Measurements from ENCODE around the gene TMEM106B. TPM values are rescaled to one million over a fixed set of nuclear protein-coding genes. Genes with fewer than 3 reads are reported as not detected.

TMEM106B gene
- total RNA-seq, 6 experiments from 2014 or later = 26.9 to 64.5 (median 31.7) TPM

GRCh38 chr7:12257582-12257981 is 46.5 kb downstream of the TMEM106B start:
- DNase-seq (no peak), ATAC-seq (peak; percentile 98 to 100 (median 98))
- WGBS (ENCODE audit: insufficient coverage, low coverage, low lambda C conversion rate, missing lambda C conversion rate) = 8% methylated on average over 2 of the region's 2 CpGs
- Histone ChIP-seq H3K36me3 (no peaks in the 10 kb centered on the region), H3K27me3 (no peaks in the 10 kb centered on the region), H3K4me1 (no peaks in the 10 kb centered on the region), H3K9me3 (no peaks in the 10 kb centered on the region), H3K4me3 (peak overlapping the region in 2 of 3 donors; percentile 1 to 31), H3K27ac (peak overlapping the region; percentile 25 to 34 (median 26))
- TF ChIP-seq POLR2A (IDR thresholded peaks at IDR 0.05) = no peak
- TF ChIP-seq, protein P1, sequence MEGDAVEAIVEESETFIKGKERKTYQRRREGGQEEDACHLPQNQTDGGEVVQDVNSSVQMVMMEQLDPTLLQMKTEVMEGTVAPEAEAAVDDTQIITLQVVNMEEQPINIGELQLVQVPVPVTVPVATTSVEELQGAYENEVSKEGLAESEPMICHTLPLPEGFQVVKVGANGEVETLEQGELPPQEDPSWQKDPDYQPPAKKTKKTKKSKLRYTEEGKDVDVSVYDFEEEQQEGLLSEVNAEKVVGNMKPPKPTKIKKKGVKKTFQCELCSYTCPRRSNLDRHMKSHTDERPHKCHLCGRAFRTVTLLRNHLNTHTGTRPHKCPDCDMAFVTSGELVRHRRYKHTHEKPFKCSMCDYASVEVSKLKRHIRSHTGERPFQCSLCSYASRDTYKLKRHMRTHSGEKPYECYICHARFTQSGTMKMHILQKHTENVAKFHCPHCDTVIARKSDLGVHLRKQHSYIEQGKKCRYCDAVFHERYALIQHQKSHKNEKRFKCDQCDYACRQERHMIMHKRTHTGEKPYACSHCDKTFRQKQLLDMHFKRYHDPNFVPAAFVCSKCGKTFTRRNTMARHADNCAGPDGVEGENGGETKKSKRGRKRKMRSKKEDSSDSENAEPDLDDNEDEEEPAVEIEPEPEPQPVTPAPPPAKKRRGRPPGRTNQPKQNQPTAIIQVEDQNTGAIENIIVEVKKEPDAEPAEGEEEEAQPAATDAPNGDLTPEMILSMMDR (IDR thresholded peaks at IDR 0.05) = no peak
- intact Hi-C loops (cut with DNase I) = no loop called here

DNA sequence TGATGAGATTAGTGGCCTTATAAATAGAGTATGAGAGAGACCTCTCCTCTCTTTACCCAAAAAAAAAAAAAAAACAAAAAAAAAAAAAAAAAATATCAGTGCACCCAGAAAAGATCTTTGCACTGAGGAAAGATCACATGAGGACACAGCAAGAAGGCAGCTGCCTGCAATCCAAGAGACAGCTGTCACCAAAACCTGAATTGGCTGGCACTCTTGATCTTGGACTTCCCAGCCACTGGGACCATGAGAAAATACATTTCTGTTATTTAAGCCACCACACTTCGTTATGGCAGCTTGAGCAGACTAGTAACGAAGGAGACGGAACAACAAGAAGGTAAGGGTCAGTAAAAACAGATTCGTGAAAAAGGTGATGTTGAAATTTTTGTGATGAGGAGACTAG is 47.0 kb downstream of the TMEM106B start:
- H3K36me3 ChIP-seq = no peaks in the 10 kb centered on the region
- H3K9me3 ChIP-seq = no peaks in the 10 kb centered on the region
- H3K4me1 ChIP-seq = no peaks in the 10 kb centered on the region
- peak overlapping the region in 2 of 3 donors; percentile 1 to 31 for H3K4me3 ChIP-seq
- ATAC-seq (peak in 2 of 4 donors; percentile 21 to 23), DNase-seq (no peak)
- WGBS (ENCODE audit: insufficient coverage, low coverage, low lambda C conversion rate, missing lambda C conversion rate) = 83% methylated on average over 4 of the region's 4 CpGs
- peak overlapping the region in 2 of 3 donors; percentile 25 to 34 for H3K27ac ChIP-seq
- intact Hi-C loops (cut with DNase I) = no loop called here
- H3K27me3 ChIP-seq = no peaks in the 10 kb centered on the region
- TF ChIP-seq POLR2A (IDR thresholded peaks at IDR 0.05) = no peak
- TF ChIP-seq, protein P1 (IDR thresholded peaks at IDR 0.05) = no peak

DNA sequence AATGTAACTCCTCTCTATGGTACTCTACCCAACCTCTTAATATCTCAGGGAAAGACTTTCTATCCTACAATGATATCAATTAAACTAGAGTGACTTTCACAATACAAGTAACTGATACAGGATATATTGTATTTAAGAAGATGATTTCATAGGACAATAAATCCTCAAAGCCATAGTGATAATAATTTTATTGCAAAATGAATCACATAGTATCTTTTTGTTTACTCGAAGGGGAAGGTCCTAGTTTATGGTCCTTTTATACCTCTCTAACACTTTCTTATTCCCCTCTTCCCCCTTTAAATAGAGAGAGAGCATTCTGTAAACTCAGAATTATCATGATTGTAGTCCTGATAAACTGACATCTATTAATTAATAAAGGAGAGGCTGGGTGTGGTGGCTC is 56.4 kb downstream of the TMEM106B start:
- no peaks in the 10 kb centered on the region for H3K36me3 ChIP-seq
- no peaks in the 10 kb centered on the region for H3K4me1 ChIP-seq
- 73% methylated on average over 1 of the region's 1 CpG for WGBS (ENCODE audit: insufficient coverage, low coverage, low lambda C conversion rate, missing lambda C conversion rate)
- no peak overlapping the region for H3K27ac ChIP-seq
- no peak overlapping the region for H3K4me3 ChIP-seq
- no peaks in the 10 kb centered on the region for H3K27me3 ChIP-seq
- H3K9me3 ChIP-seq = no peaks in the 10 kb centered on the region
- intact Hi-C loops (cut with DNase I) = no loop called here
- ATAC-seq (no peak), DNase-seq (no peak)
- TF ChIP-seq, protein P1 (IDR thresholded peaks at IDR 0.05) = no peak
- no peak for TF ChIP-seq POLR2A (IDR thresholded peaks at IDR 0.05)

DNA sequence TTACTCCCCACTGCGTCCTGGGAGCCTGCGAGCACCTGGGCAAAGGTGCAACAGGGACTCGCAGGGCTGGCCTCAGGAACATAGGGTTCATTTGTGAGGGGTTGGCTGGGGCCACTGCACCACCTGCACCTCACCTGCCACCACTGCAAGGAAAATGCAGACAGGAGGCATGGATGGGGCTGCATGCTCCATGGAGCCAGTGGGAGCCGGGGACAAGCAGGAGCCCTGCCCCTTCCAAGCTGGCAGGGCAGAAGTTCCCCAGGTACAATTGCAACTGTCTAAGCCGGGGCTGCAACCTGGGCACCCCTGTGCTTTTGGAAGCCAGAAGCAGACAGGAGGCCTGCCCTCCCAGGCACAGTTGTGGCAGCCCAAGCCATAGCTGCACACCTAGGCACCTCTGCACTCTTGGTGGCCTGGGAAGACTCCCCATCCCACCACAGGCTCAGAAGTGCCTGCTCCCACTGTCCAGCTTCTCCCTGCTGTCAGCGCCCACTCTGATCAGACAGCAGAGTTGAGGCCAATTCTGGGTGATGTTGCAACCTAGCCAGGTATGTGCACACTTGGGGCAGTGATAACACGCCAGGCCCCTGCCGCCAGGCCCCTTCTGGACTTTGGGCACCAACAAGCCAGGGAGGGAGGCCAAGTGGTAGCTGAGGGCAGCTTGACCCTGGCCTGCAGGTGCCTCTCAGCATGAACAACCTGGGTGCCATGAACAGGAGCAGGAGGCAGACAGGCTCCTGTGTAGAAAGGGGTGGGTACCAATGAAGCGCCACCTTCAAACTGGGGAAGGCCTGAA is 58.2 kb downstream of the TMEM106B start:
- Histone ChIP-seq H3K36me3 (no peaks in the 10 kb centered on the region), H3K4me1 (no peaks in the 10 kb centered on the region), H3K27me3 (no peaks in the 10 kb centered on the region), H3K27ac (no peak overlapping the region), H3K4me3 (no peak overlapping the region), H3K9me3 (no peaks in the 10 kb centered on the region)
- DNase-seq (peak; percentile 45 to 78 (median 69)), ATAC-seq (peak; percentile 76 to 97 (median 84))
- 40% methylated on average over 1 of the region's 9 CpGs for WGBS (ENCODE audit: insufficient coverage, low coverage, low lambda C conversion rate, missing lambda C conversion rate)
- no peak for TF ChIP-seq POLR2A (IDR thresholded peaks at IDR 0.05)
- TF ChIP-seq, protein P1 (IDR thresholded peaks at IDR 0.05) = no peak
- intact Hi-C loops (cut with DNase I) = no loop called here
